OCI-LY3 (cell line): ENCODE results near the gene MACC1.

Source experiments
- H2AFZ ChIP-seq: fragments of 200-600, 300-600 bp; shearing (Covaris generic); 2 replicates; pipeline ENCODE4 v1.6.0; 2014; ENCODE audit warnings: antibody characterized with exemption, low read depth, low read length
- H3K27ac ChIP-seq: fragments of 200-600, 300-600 bp; sonication (generic); 2 replicates; pipeline ENCODE4 v1.5.1; 2014; ENCODE audit warnings: mild to moderate bottlenecking, low read length, moderate library complexity, mixed read lengths
- H3K27me3 ChIP-seq: fragments of 200-600, 300-600 bp; sonication (generic); 2 replicates; pipeline ENCODE4 v1.6.1; 2014; ENCODE audit warnings: low read depth, low read length, mixed read lengths
- H3K36me3 ChIP-seq: fragments of 200-600, 300-600 bp; sonication (generic); replicated peaks from 2 replicates; pipeline ENCODE3; 2014; ENCODE audit warnings: low read depth, low read length, mixed read lengths
- H3K4me1 ChIP-seq: fragments of 300-600, 200-600 bp; sonication (generic); 2 replicates; pipeline ENCODE4 v1.6.1; 2014; ENCODE audit warnings: low read length, mixed read lengths
- H3K4me2 ChIP-seq: fragments of 200-600, 300-600 bp; sonication (generic); 2 replicates; pipeline ENCODE4 v1.6.1; 2014; ENCODE audit warnings: low read length, mixed read lengths
- H3K4me3 ChIP-seq: fragments of 300-600, 200-600 bp; sonication (generic); 2 replicates; pipeline ENCODE4 v1.5.1; 2014; ENCODE audit warnings: antibody characterized with exemption, mild to moderate bottlenecking, low read length, moderate library complexity
- H3K79me2 ChIP-seq: fragments of 300-600, 200-600 bp; shearing (Covaris generic); 2 replicates; pipeline ENCODE4 v1.6.1; 2014; ENCODE audit warnings: mild to moderate bottlenecking, low read length, mixed read lengths
- H3K9ac ChIP-seq: fragments of 300-600, 200-600 bp; shearing (Covaris generic); 2 replicates; pipeline ENCODE4 v1.6.0; 2014; ENCODE audit warnings: mild to moderate bottlenecking, low read length, moderate library complexity
- H3K9me3 ChIP-seq: fragments of 200-600, 300-600 bp; shearing (Covaris generic); 2 replicates; pipeline ENCODE4 v1.6.1; 2014; ENCODE audit warnings: low read length, mixed read lengths; ENCODE audit not compliant: insufficient read depth
- H4K20me1 ChIP-seq: fragments of 200-600, 300-600 bp; sonication (generic); 2 replicates; pipeline ENCODE4 v1.6.1; 2016; ENCODE audit warnings: low read length, mixed read lengths; ENCODE audit not compliant: insufficient read depth
- EZH2phosphoT487 ChIP-seq: fragments of 200-600 bp; shearing (Covaris generic); IDR thresholded peaks from 2 replicates; pipeline ENCODE4 v1.6.1; 2018; ENCODE audit warnings: antibody characterized with exemption, mixed run types, low read depth
- TF ChIP-seq, protein P1 (sequence below): fragments of 200-600, 300-600 bp; sonication (generic); IDR thresholded peaks from 2 replicates; pipeline ENCODE4 v1.5.1; 2014; ENCODE audit warnings: antibody characterized with exemption, low read length, low read depth

MACC1 gene

DNA sequence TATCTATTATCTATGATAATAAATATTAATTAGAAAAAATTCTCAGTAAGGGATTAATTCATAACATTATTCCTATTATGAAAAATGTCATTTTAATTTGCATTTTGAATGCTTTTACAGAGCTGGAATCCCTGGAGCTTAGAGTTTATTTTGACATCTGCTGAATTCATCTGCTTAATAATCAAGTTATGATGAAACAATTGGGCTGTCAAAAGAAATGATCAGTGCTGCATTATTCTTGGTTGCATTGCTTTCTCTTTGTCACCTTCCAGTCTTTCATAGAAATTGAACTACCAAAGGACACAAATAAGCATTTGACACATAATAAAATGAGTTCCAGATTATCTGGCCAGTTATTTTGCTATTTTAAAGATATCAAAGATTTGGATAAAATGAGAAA, 40.0 kb upstream of the MACC1 start:
- Histone ChIP-seq H3K9me3 (no peaks in the 10 kb centered on the region), H3K4me1 (peaks cover 7% of the 10 kb centered on the region), H3K36me3 (no peaks in the 10 kb centered on the region), H3K27ac (no peak overlapping the region), H3K27me3 (no peaks in the 10 kb centered on the region), H3K4me2 (no peak overlapping the region), H3K4me3 (no peak overlapping the region), H2AFZ (no peak overlapping the region), H4K20me1 (no peaks in the 10 kb centered on the region), H3K79me2 (no peaks in the 10 kb centered on the region), H3K9ac (no peak overlapping the region)
- TF ChIP-seq EZH2phosphoT487, result no peak
- TF ChIP-seq, protein P1, sequence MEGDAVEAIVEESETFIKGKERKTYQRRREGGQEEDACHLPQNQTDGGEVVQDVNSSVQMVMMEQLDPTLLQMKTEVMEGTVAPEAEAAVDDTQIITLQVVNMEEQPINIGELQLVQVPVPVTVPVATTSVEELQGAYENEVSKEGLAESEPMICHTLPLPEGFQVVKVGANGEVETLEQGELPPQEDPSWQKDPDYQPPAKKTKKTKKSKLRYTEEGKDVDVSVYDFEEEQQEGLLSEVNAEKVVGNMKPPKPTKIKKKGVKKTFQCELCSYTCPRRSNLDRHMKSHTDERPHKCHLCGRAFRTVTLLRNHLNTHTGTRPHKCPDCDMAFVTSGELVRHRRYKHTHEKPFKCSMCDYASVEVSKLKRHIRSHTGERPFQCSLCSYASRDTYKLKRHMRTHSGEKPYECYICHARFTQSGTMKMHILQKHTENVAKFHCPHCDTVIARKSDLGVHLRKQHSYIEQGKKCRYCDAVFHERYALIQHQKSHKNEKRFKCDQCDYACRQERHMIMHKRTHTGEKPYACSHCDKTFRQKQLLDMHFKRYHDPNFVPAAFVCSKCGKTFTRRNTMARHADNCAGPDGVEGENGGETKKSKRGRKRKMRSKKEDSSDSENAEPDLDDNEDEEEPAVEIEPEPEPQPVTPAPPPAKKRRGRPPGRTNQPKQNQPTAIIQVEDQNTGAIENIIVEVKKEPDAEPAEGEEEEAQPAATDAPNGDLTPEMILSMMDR, result no peak

DNA sequence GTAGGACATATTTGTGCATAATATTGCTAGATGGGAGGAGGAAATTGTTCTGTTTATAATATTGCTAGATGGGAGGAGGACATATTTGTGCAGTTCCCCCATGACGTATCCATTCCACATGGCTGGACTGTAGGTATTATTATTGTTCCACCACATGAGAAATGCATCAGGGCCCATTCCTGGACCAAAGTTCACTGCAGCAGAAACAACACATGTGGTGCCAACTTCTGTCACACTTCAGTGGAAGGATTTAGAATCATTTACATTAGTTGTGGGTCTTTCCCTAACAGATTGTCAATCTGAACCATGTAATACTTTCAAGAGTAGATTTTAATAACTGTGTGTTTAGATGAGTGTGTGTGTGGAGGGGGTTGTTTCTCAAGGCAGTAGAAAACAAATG, 32.7 kb upstream of the MACC1 start:
- H2AFZ ChIP-seq, result no peak overlapping the region
- no peak overlapping the region for H3K27ac ChIP-seq
- no peak overlapping the region for H3K4me3 ChIP-seq
- peaks cover 13% of the 10 kb centered on the region for H3K4me1 ChIP-seq
- H3K9ac ChIP-seq, result no peak overlapping the region
- H4K20me1 ChIP-seq, result no peaks in the 10 kb centered on the region
- H3K9me3 ChIP-seq, result no peaks in the 10 kb centered on the region
- H3K4me2 ChIP-seq, result peak overlapping the region; percentile 21; the same call in 1 of the 2 replicates
- TF ChIP-seq, protein P1, result no peak
- TF ChIP-seq EZH2phosphoT487, result no peak
- H3K79me2 ChIP-seq, result no peaks in the 10 kb centered on the region
- no peaks in the 10 kb centered on the region for H3K36me3 ChIP-seq
- H3K27me3 ChIP-seq, result no peaks in the 10 kb centered on the region

DNA sequence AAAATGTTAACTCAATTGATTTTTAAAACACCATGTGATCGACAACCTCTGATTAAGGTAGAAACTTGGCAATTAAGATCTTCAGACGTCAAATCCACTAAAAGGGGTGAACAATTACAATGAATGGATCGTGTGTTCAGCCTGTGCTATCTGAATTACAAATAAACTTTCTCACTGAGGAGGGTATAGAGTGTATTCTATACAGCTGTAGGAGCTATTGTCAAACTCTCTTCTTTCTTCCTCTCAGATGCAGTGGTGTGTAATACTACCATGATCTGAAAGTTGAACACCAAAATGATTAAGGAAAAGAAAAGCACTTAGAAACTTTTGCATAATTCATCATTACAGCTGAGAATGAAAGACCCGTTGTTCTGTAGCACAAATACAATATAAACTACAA, 32.2 kb upstream of the MACC1 start:
- Histone ChIP-seq H3K27me3 (no peaks in the 10 kb centered on the region), H2AFZ (no peak overlapping the region), H3K9ac (no peak overlapping the region), H3K27ac (no peak overlapping the region), H4K20me1 (no peaks in the 10 kb centered on the region), H3K4me3 (no peak overlapping the region), H3K36me3 (no peaks in the 10 kb centered on the region), H3K4me1 (peaks cover 17% of the 10 kb centered on the region), H3K4me2 (peak overlapping the region; percentile 21), H3K9me3 (no peaks in the 10 kb centered on the region), H3K79me2 (no peaks in the 10 kb centered on the region)
- TF ChIP-seq, protein P1, result no peak
- TF ChIP-seq EZH2phosphoT487, result no peak

DNA sequence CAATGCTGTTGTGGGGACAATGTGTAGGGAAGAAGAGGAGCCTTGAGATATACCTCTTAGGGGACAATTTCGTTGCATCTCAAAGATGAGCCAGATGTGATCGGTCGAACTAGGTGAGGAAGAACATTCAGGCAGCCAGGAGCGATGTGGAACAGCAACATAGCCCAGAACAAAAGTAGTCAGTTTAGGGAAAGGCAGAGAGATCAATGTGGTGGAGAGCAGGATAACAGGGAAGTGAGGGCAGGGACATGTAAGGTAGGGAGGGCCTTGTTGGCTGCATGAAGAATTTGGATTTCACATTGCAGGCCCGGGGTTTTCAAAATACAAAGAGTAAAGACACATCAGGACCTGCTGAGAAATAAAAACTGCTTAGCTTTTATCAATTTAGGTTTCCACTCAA, 29.1 kb upstream of the MACC1 start:
- Histone ChIP-seq H3K27me3 (no peaks in the 10 kb centered on the region), H3K4me2 (no peak overlapping the region), H4K20me1 (no peaks in the 10 kb centered on the region), H3K9ac (no peak overlapping the region), H3K9me3 (no peaks in the 10 kb centered on the region), H3K36me3 (no peaks in the 10 kb centered on the region), H3K27ac (no peak overlapping the region), H3K4me3 (no peak overlapping the region), H2AFZ (no peak overlapping the region), H3K79me2 (no peaks in the 10 kb centered on the region), H3K4me1 (peaks cover 42% of the 10 kb centered on the region)
- TF ChIP-seq EZH2phosphoT487, result no peak
- TF ChIP-seq, protein P1, result no peak
